ENCODE results near the gene ADGRL1.
"Not testable (repeated sequence)": the region's sequence is repeated elsewhere in the genome, so short reads cannot be mapped to it uniquely, and the experiment has no call there.

GRCh38 chr19:14206737-14207726 is 1.1 kb upstream of the ADGRL1 start:
- TF ChIP-seq TOX (CRISPR knock-in tag; IDR thresholded peaks at IDR 0.05; ENCODE audit: borderline replicate concordance); ZFP3 (CRISPR knock-in tag; IDR thresholded peaks at IDR 0.05); ARNTL (CRISPR knock-in tag; IDR thresholded peaks at IDR 0.05; ENCODE audit: borderline replicate concordance, low read depth); ZC3H10 (CRISPR knock-in tag; IDR thresholded peaks at IDR 0.05); ZFP30 (CRISPR knock-in tag; IDR thresholded peaks at IDR 0.05); OSR1 (CRISPR knock-in tag; IDR thresholded peaks at IDR 0.05); CSDC2 (CRISPR knock-in tag; IDR thresholded peaks at IDR 0.05); ZNF70 (CRISPR knock-in tag; IDR thresholded peaks at IDR 0.05); PATZ1 (CRISPR knock-in tag; IDR thresholded peaks at IDR 0.05; ENCODE audit: borderline replicate concordance); CREB5 (CRISPR knock-in tag; IDR thresholded peaks at IDR 0.05; ENCODE audit: low read depth); RARB (CRISPR knock-in tag; IDR thresholded peaks at IDR 0.05); PPARA (CRISPR knock-in tag; IDR thresholded peaks at IDR 0.05; ENCODE audit: borderline replicate concordance); CSRNP3 (CRISPR knock-in tag; IDR thresholded peaks at IDR 0.05): not testable (repeated sequence)
